ENCODE results near the gene ZNF688. TPM values are rescaled to one million over a fixed set of nuclear protein-coding genes. Genes with fewer than 3 reads are reported as not detected.
A peak's percentile ranks its signal among the peaks of the same experiment; 100 is the strongest.
"Not testable (repeated sequence)": the region's sequence is repeated elsewhere in the genome, so short reads cannot be mapped to it uniquely, and the experiment has no call there.

Gene ZNF688
- total RNA-seq, 1 experiment from 2014 or later: 30.5 TPM

- no peak for DNase-seq (ENCODE audit: low read depth)
- in situ Hi-C loops (cut with HindIII; ENCODE audit: low pct_unique_long_range_greater_than_20kb, low sequenced_read_pairs): no loop called here
Measured at GRCh38 chr16:30525844-30526136, 45.7 kb downstream of the ZNF688 start.

DNA sequence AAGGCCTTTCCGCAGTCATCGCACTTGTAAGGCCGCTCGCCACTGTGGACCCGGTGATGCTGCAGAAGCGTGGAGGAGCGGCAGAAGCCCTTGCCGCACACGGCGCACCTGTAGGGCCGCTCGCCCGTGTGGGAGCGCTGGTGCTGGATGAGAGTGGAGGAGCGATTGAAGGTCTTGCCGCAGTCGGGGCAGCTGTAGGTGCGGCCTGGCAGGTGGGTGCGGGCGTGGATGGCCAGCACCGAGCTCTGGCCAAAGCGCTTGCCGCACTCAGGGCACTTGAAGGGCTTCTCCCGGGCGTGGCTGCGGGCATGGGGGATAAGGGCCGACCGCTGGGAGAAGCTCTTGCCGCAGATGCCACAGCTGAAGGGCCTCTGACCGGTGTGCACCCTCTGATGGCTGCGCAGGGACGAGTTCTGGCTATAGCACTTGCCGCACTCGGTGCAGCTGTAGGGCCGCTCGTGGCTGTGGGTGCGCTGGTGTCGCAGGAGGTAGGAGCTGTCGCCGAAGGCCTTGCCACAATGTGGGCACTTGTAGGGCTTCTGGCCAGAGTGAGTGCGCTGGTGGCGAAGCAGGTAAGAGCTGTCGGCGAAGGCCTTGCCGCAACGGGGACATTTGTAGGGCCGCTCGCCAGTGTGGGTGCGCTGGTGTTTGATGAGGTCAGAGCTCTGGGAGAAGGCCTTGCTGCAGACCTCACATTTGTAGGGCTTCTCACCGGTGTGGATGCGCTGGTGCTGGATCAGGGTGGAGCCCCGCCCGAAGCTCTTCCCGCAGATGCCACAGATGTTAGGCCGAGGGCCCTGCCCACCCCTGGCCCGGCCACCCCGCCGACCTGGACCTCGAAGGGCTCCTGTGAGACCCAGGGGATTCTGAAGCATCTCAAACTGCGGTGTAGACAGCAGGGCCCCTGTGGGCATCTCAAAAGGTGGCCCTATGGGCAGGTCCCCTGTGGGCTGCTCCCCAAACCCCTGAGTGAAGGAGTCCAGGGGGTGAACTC is 46.6 kb downstream of the ZNF688 start:
- in situ Hi-C loops (cut with HindIII; ENCODE audit: low pct_unique_long_range_greater_than_20kb, low sequenced_read_pairs): no loop called here
- no peak for DNase-seq (ENCODE audit: low read depth)

DNA sequence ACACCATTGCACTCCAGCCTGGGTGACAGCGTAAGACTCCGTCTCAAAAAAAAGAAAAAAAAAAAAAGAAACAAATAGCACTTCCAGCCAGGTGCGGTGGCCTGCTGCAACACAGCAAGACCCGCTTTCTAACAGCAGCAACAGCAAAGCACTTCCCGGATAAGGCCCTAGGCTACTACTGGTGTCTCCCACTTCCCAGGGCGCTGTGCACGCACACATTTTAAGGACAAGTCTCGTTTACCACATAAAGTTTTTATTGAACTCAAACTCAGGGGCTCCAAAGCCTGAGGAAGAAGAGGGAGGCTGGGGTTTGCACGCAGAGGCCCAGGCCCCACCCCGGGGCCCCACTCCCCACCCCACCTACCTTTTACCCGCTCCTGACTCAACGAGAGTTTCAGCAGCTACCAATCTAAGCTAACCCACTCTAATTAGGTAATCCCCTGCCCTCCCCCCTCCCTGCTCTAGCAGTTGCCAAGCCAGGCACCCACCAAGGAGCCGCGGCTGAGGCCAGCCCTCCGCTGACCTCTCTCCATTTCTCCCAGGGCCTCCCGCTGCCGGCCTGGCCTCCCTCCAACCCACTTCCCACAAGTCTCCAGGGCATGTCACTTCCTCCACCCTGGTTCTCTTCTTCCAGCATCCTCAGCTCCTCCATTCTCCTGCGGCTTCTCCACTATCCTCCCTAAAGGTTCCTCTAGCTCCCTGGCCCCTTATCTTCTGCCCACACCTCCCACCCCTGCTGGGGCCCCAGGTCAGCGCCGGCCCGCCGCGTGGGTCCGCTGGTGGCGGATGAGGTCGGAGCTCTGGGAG is 47.5 kb downstream of the ZNF688 start:
- DNase-seq (ENCODE audit: low read depth): no peak
- in situ Hi-C loops (cut with HindIII; ENCODE audit: low pct_unique_long_range_greater_than_20kb, low sequenced_read_pairs): no loop called here

DNA sequence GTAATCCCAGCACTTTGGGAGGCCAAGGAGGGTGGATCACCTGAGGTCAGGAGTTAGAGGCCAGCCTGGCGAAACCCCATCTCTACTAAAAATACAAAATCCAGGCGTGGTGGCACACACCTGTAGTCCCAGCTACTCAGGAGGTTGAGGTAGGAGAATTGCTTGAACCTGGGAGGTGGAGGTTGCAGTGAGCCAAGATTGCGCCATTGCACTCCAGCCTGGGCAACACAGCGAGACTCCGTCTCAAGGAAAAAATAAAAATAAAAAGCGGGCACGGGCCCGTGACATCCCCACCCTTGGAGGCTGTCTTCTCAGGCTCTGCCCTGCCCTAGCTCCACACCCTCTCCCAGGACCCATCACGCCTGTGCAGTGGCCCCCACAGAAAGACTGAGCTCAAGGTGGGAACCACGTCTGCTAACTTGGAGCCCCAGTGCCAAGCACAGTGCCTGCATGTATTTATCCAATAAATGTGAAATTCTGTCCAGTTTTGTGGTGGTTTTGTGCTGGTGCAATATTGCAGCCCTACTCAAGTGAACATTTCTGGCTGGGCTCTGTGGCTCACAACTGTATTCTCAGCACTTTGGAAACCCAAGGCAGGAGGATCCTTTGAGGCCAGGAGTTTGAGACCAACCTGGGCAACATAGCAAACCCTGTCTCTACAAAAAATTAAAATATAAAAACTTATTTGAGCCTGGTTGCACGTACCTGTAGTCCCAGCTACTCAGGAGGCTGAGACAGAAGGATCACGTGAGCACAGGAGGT is 48.6 kb downstream of the ZNF688 start:
- DNase-seq (ENCODE audit: low read depth); in situ Hi-C loops (cut with HindIII; ENCODE audit: low pct_unique_long_range_greater_than_20kb, low sequenced_read_pairs): not testable (repeated sequence)

- DNase-seq (ENCODE audit: low read depth): peak; percentile 98
- in situ Hi-C loops (cut with HindIII; ENCODE audit: low pct_unique_long_range_greater_than_20kb, low sequenced_read_pairs): no loop called here
Measured at GRCh38 chr16:30521873-30522641, 49.5 kb downstream of the ZNF688 start.

DNA sequence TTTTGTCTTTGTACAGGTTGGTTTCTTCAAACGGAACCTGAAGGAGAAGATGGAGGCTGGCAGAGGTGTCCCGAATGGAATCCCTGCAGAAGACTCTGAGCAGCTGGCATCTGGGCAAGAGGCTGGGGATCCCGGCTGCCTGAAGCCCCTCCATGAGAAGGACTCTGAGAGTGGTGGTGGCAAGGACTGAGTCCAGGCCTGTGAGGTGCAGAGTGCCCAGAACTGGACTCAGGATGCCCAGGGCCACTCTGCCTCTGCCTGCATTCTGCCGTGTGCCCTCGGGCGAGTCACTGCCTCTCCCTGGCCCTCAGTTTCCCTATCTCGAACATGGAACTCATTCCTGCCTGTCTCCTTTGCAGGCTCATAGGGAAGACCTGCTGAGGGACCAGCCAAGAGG is 50.0 kb downstream of the ZNF688 start:
- no peak for DNase-seq (ENCODE audit: low read depth)
- in situ Hi-C loops (cut with HindIII; ENCODE audit: low pct_unique_long_range_greater_than_20kb, low sequenced_read_pairs): no loop called here

Other genes with a start within 250 kb of the ZNF688 start
- gene CD2BP2, start 216.4 kb downstream of the ZNF688 start, total RNA-seq (2014; rRNA removed; shearing (Covaris generic); ENCODE audit: low replicate concordance): 123 and 162 TPM in 2 replicates
- gene TBC1D10B, start 201.2 kb downstream of the ZNF688 start, total RNA-seq (2014; rRNA removed; shearing (Covaris generic); ENCODE audit: low replicate concordance): 39.6 and 56.6 TPM in 2 replicates
- gene MYL11, start 196.9 kb downstream of the ZNF688 start, total RNA-seq (2014; rRNA removed; shearing (Covaris generic); ENCODE audit: low replicate concordance): not detected in 2 replicates
- gene SEPTIN1, start 189.2 kb downstream of the ZNF688 start, total RNA-seq (2014; rRNA removed; shearing (Covaris generic); ENCODE audit: low replicate concordance): not detected in 2 replicates
- 34.6 and 35.6 TPM in 2 replicates for gene ZNF48, start 176.3 kb downstream of the ZNF688 start, total RNA-seq (2014; rRNA removed; shearing (Covaris generic); ENCODE audit: low replicate concordance)
- 13.2 and 35.7 TPM in 2 replicates for gene ZNF771, start 164.1 kb downstream of the ZNF688 start, total RNA-seq (2014; rRNA removed; shearing (Covaris generic); ENCODE audit: low replicate concordance)
- gene DCTPP1, start 141.7 kb downstream of the ZNF688 start, total RNA-seq (2014; rRNA removed; shearing (Covaris generic); ENCODE audit: low replicate concordance): 161 and 164 TPM in 2 replicates
- 116 and 127 TPM in 2 replicates for gene SEPHS2, start 125.8 kb downstream of the ZNF688 start, total RNA-seq (2014; rRNA removed; shearing (Covaris generic); ENCODE audit: low replicate concordance)
- not detected in 2 replicates for gene ITGAL, start 99.0 kb downstream of the ZNF688 start, total RNA-seq (2014; rRNA removed; shearing (Covaris generic); ENCODE audit: low replicate concordance)
- 97.6 and 99.4 TPM in 2 replicates for gene ZNF768, start 45.1 kb downstream of the ZNF688 start, total RNA-seq (2014; rRNA removed; shearing (Covaris generic); ENCODE audit: low replicate concordance)
- 29.1 and 46.8 TPM in 2 replicates for gene ZNF747, start 36.9 kb downstream of the ZNF688 start, total RNA-seq (2014; rRNA removed; shearing (Covaris generic); ENCODE audit: low replicate concordance)
- gene ZNF764, start 13.3 kb downstream of the ZNF688 start, total RNA-seq (2014; rRNA removed; shearing (Covaris generic); ENCODE audit: low replicate concordance): 9.0 and 9.1 TPM in 2 replicates
- gene ZNF785, start 14.0 kb upstream of the ZNF688 start, total RNA-seq (2014; rRNA removed; shearing (Covaris generic); ENCODE audit: low replicate concordance): 2.8 and 7.6 TPM in 2 replicates
- gene ZNF689, start 38.7 kb upstream of the ZNF688 start, total RNA-seq (2014; rRNA removed; shearing (Covaris generic); ENCODE audit: low replicate concordance): 7.0 and 12.0 TPM in 2 replicates
- 7.0 and 8.8 TPM in 2 replicates for gene PRR14, start 79.2 kb upstream of the ZNF688 start, total RNA-seq (2014; rRNA removed; shearing (Covaris generic); ENCODE audit: low replicate concordance)
- 18.2 and 19.7 TPM in 2 replicates for gene FBRS, start 86.7 kb upstream of the ZNF688 start, total RNA-seq (2014; rRNA removed; shearing (Covaris generic); ENCODE audit: low replicate concordance)
- gene SRCAP, start 127.5 kb upstream of the ZNF688 start, total RNA-seq (2014; rRNA removed; shearing (Covaris generic); ENCODE audit: low replicate concordance): 9.4 and 19.0 TPM in 2 replicates
- 32.0 and 53.5 TPM in 2 replicates for gene PHKG2, start 176.7 kb upstream of the ZNF688 start, total RNA-seq (2014; rRNA removed; shearing (Covaris generic); ENCODE audit: low replicate concordance)
- gene CFAP119, start 190.3 kb upstream of the ZNF688 start, total RNA-seq (2014; rRNA removed; shearing (Covaris generic); ENCODE audit: low replicate concordance): 7.2 and 12.3 TPM in 2 replicates
- 107 and 110 TPM in 2 replicates for gene RNF40, start 190.6 kb upstream of the ZNF688 start, total RNA-seq (2014; rRNA removed; shearing (Covaris generic); ENCODE audit: low replicate concordance)
- gene ZNF629, start 215.5 kb upstream of the ZNF688 start, total RNA-seq (2014; rRNA removed; shearing (Covaris generic); ENCODE audit: low replicate concordance): 14.0 and 17.5 TPM in 2 replicates